ENCODE data around the gene IFT88. TPM values are rescaled to one million over a fixed set of nuclear protein-coding genes. Genes with fewer than 3 reads are reported as not detected.

Gene IFT88
- total and polyA plus RNA-seq, 2 of the 4 experiments (the other 2 are of a cell fraction), result 5.5 to 8.6 TPM

- no peak overlapping the region for H2BK15ac ChIP-seq (ENCODE audit: low read depth, low read length)
- no peaks in the 10 kb centered on the region for H3K4me1 ChIP-seq (ENCODE audit: control insufficient read depth, insufficient read depth, low read length)
- no peaks in the 10 kb centered on the region for H3K79me1 ChIP-seq (ENCODE audit: low read depth in 1 of 2, low read length in 2 of 2)
- H3K18ac ChIP-seq (ENCODE audit: low read depth, low read length), result no peak overlapping the region
- H3K23ac ChIP-seq (ENCODE audit: low read depth, low read length), result no peak overlapping the region
- H3K36me3 ChIP-seq (ENCODE audit: control insufficient read depth, insufficient read depth, low read length), result no peaks in the 10 kb centered on the region
- no peak overlapping the region for H3K4me3 ChIP-seq (ENCODE audit: insufficient read depth, low read depth, low read length)
- no peak overlapping the region for H3K9ac ChIP-seq (ENCODE audit: low read depth, low read length)
- H3K14ac ChIP-seq (replicated peaks; ENCODE audit: low read depth, low read length), result no peak overlapping the region
- dilution Hi-C loops (cut with HindIII; ENCODE audit: low sequenced_read_pairs, unreplicated experiment), result no loop called here
- BruUV-seq (replicated peaks), result no TSS peak
- H3K9me3 ChIP-seq (ENCODE audit: control insufficient read depth, insufficient read depth, low read length), result no peaks in the 10 kb centered on the region
- H3K56ac ChIP-seq (ENCODE audit: extremely low read depth, insufficient read depth, low read length), result no peak overlapping the region
- no peak overlapping the region for H3K4me2 ChIP-seq (ENCODE audit: low read depth, low read length)
- intact Hi-C loops (cut with micrococcal nuclease), result no loop called here
- no peak overlapping the region for H4K5ac ChIP-seq (ENCODE audit: low read depth, low read length)
- no peak overlapping the region for H4K8ac ChIP-seq (ENCODE audit: low read depth in 2 of 2, low read length in 2 of 2)
- H3K4ac ChIP-seq (ENCODE audit: low read depth, low read length), result no peak overlapping the region
- no peak for ATAC-seq (ENCODE audit: low read depth)
- no peak overlapping the region for H2AFZ ChIP-seq (replicated peaks; ENCODE audit: low read length, poor library complexity)
- no peak overlapping the region for H2BK5ac ChIP-seq (ENCODE audit: low read depth, low read length, poor library complexity, severe bottlenecking)
- ChIA-PET POLR2A (ENCODE audit: unreplicated experiment) (no interaction called here), CTCF (no interaction called here)
- peaks cover 2% of the 10 kb centered on the region; the same call in 1 of the 2 replicates for H3K27me3 ChIP-seq (ENCODE audit: control insufficient read depth, insufficient read depth, low read length)
- no peaks in the 10 kb centered on the region for H4K20me1 ChIP-seq (ENCODE audit: insufficient read depth, low read length)
- no peak overlapping the region for H4K91ac ChIP-seq (ENCODE audit: insufficient read depth, low read depth, low read length)
- H2BK20ac ChIP-seq (ENCODE audit: low read depth, low read length), result no peak overlapping the region
- no peak for TF ChIP-seq CEBPB (IDR thresholded peaks at IDR 0.05; ENCODE audit: low read depth, low read length)
- TF ChIP-seq RCOR1 (IDR thresholded peaks at IDR 0.05; ENCODE audit: insufficient replicate concordance, low read length), result no peak
- TF ChIP-seq USF2 (IDR thresholded peaks at IDR 0.05; ENCODE audit: low read depth, low read length), result no peak
- TF ChIP-seq POLR2A (IDR thresholded peaks at IDR 0.05; ENCODE audit: low read depth, low read length), result no peak
- no peak for TF ChIP-seq ELK1 (IDR thresholded peaks at IDR 0.05; ENCODE audit: borderline replicate concordance, low read depth, low read length)
- no peak for TF ChIP-seq FOS (IDR thresholded peaks at IDR 0.05; ENCODE audit: low read depth, low read length)
- no peak for TF ChIP-seq NFE2L2 (IDR thresholded peaks at IDR 0.05; ENCODE audit: low read depth, low read length)
- TF ChIP-seq CHD1 (IDR thresholded peaks at IDR 0.05; ENCODE audit: low read depth, low read length), result no peak
- no peak for TF ChIP-seq MAFK (IDR thresholded peaks at IDR 0.05; ENCODE audit: low read depth, low read length)
- TF ChIP-seq MXI1 (IDR thresholded peaks at IDR 0.05; ENCODE audit: borderline replicate concordance, low read depth, low read length), result no peak
- no peak for TF ChIP-seq SMC3 (IDR thresholded peaks at IDR 0.05; ENCODE audit: low read depth, low read length)
- H2AK9ac ChIP-seq (replicated peaks; ENCODE audit: low read depth, low read length, poor library complexity), result no peak overlapping the region
- in situ Hi-C loops (cut with MboI; ENCODE audit: low sequenced_read_pairs), result no loop called here
- H3K9me1 ChIP-seq (ENCODE audit: insufficient read depth, low read length), result no peaks in the 10 kb centered on the region
- 60% methylated on average over 1 of the region's 5 CpGs; no CpG with 5 or more reads in 1 of the 2 experiments for WGBS, 2 experiments (ENCODE audit: extremely low coverage in 2 of 2, insufficient read length in 1 of 2)
- H2BK120ac ChIP-seq (ENCODE audit: low read depth, low read length), result no peak overlapping the region
- no peak for DNase-seq
- H2AK5ac ChIP-seq (ENCODE audit: low read depth, low read length), result no peak overlapping the region
- H3K27ac ChIP-seq (ENCODE audit: insufficient read depth, low read length), result no peak overlapping the region
Measured at GRCh38 chr13:20550799-20551198, 16.2 kb upstream of the IFT88 start.

Measured in IMR-90 (cell line).